Brain microvascular endothelial cell (primary cell): ENCODE measurements around the gene PRH2.

Experiments used
- DNase-seq: peaks from one replicate; pipeline ENCODE4 v3.0.0-alpha.2; 2020
- H3K27ac ChIP-seq: fragments of 250-450 bp; sonication (Bioruptor Pico); 2 replicates; pipeline ENCODE4 v1.5.1; 2020; ENCODE audit warnings: mild to moderate bottlenecking, moderate library complexity
- H3K27me3 ChIP-seq: fragments of 250-450 bp; sonication (Bioruptor Pico); replicated peaks from 2 replicates; pipeline ENCODE4 v1.5.1; 2020; ENCODE audit warnings: mild to moderate bottlenecking
- H3K36me3 ChIP-seq: fragments of 250-450 bp; sonication (Bioruptor Pico); replicated peaks from 2 replicates; pipeline ENCODE4 v1.5.1; 2020; ENCODE audit warnings: mild to moderate bottlenecking
- H3K4me3 ChIP-seq: 2 replicates; pipeline ENCODE4 v1.5.1; 2011; ENCODE audit warnings: low read depth, mild to moderate bottlenecking, control low read depth, low read length, moderate library complexity
- CTCF ChIP-seq: IDR thresholded peaks from 2 replicates; pipeline ENCODE4 v1.5.1; 2011; ENCODE audit warnings: low read depth, mild to moderate bottlenecking, moderate library complexity, low read length, control low read depth, inconsistent platforms; ENCODE audit errors: missing control alignments
- in situ Hi-C: cut with HindIII; loops from 2 replicates; pipeline ENCODE4 v1.10.0; 2017; ENCODE audit warnings: low sequenced_read_pairs, low pct_ligation_motif_present

Gene PRH2

GRCh38 chr12:10919809-10920208, 9.2 kb upstream of the PRH2 start:
- TF ChIP-seq CTCF: no peak
- Histone ChIP-seq H3K27me3 (no peaks in the 10 kb centered on the region), H3K4me3 (no peak overlapping the region), H3K36me3 (no peaks in the 10 kb centered on the region), H3K27ac (no peak overlapping the region)
- no peak for DNase-seq
- in situ Hi-C loops: no loop called here

GRCh38 chr12:10926269-10926668, 2.8 kb upstream of the PRH2 start:
- no peak overlapping the region for H3K4me3 ChIP-seq
- no peak overlapping the region for H3K27ac ChIP-seq
- no peaks in the 10 kb centered on the region for H3K36me3 ChIP-seq
- in situ Hi-C loops: no loop called here
- DNase-seq: no peak
- H3K27me3 ChIP-seq: no peaks in the 10 kb centered on the region
- TF ChIP-seq CTCF: no peak

- Histone ChIP-seq H3K36me3 (no peaks in the 10 kb centered on the region), H3K4me3 (no peak overlapping the region), H3K27ac (no peak overlapping the region), H3K27me3 (no peaks in the 10 kb centered on the region)
- no peak for TF ChIP-seq CTCF
- in situ Hi-C loops: no loop called here
- DNase-seq: no peak
Observed at GRCh38 chr12:10936506-10936905, 7.5 kb downstream of the PRH2 start.

- Histone ChIP-seq H3K4me3 (no peak within 1 kb of the TSS), H3K27ac (no peak within 1 kb of the TSS), H3K27me3 (no peaks in the 10 kb centered on the region), H3K36me3 (no peaks in the 10 kb centered on the region)
- no peak for DNase-seq
- in situ Hi-C loops: no loop called here
- TF ChIP-seq CTCF: no peak
Observed at GRCh38 chr12:10939163-10939562, 10.1 kb downstream of the PRH2 start, which contains the start of gene TAS2R14. Gene TAS2R14, minus strand, starts transcription at chr12:10939263. Its CDS starts 56 bp downstream, at chr12:10939207.

- in situ Hi-C loops: no loop called here
- no peak for TF ChIP-seq CTCF
- DNase-seq: peak; percentile 92
- peak overlapping the region; percentile 83 for H3K27ac ChIP-seq
- no peaks in the 10 kb centered on the region for H3K36me3 ChIP-seq
- no peaks in the 10 kb centered on the region for H3K27me3 ChIP-seq
- H3K4me3 ChIP-seq: no peak overlapping the region
Observed at GRCh38 chr12:10940389-10940788, 11.4 kb downstream of the PRH2 start.

GRCh38 chr12:10941369-10941768, 12.3 kb downstream of the PRH2 start:
- in situ Hi-C loops: no loop called here
- H3K27ac ChIP-seq: no peak overlapping the region
- no peak for DNase-seq

More at GRCh38 chr12:10941369-10941768, 12.3 kb downstream of the PRH2 start:
- TF ChIP-seq CTCF: no peak
- H3K36me3 ChIP-seq: no peaks in the 10 kb centered on the region
- no peaks in the 10 kb centered on the region for H3K27me3 ChIP-seq
- H3K4me3 ChIP-seq: no peak overlapping the region
